Liver (tissue), 9 donors: ENCODE measurements around the gene PITX2. TPM values are rescaled to one million over a fixed set of nuclear protein-coding genes. Genes with fewer than 3 reads are reported as not detected.

Experiments
- DNase-seq: peaks from one replicate; pipeline ENCODE4 v3.0.0-alpha.2; 2017; ENCODE audit warnings: low spot score
- H3K27ac ChIP-seq, 2 donors: one replicate each; pipeline ENCODE4 v1.7.0; 2013; ENCODE audit warnings: inconsistent platforms in 2 of 2, low read length in 2 of 2, control low read depth in 1 of 2, low read depth in 1 of 2, mild to moderate bottlenecking in 1 of 2
- H3K27me3 ChIP-seq, 4 donors: one replicate each; pipeline versions ENCODE4 v1.6.1 to v1.7.0; 2013; ENCODE audit warnings: low read length in 3 of 4, inconsistent platforms in 1 of 4, mild to moderate bottlenecking in 1 of 4, moderate library complexity in 1 of 4; ENCODE audit not compliant: control insufficient read depth in 4 of 4, insufficient read depth in 4 of 4
- H3K36me3 ChIP-seq, 4 donors: one replicate each; pipeline versions ENCODE4 v1.6.1 to v1.7.0; 2013; ENCODE audit warnings: low read length in 3 of 4, mild to moderate bottlenecking in 3 of 4, low read depth in 1 of 4, moderate library complexity in 1 of 4; ENCODE audit not compliant: control insufficient read depth in 4 of 4, insufficient read depth in 3 of 4
- H3K4me1 ChIP-seq, 4 donors: one replicate each; pipeline versions ENCODE4 v1.6.1 to v1.7.0; 2013; ENCODE audit warnings: low read length in 3 of 4, mild to moderate bottlenecking in 3 of 4, moderate library complexity in 1 of 4; ENCODE audit not compliant: control insufficient read depth in 4 of 4, insufficient read depth in 4 of 4
- H3K4me3 ChIP-seq, 3 donors: one replicate each; pipeline versions ENCODE4 v1.6.1 to v1.7.0; 2013; ENCODE audit warnings: low read length in 3 of 3, control low read depth in 1 of 3, low read depth in 1 of 3, mild to moderate bottlenecking in 1 of 3
- H3K9ac ChIP-seq, 2 donors: one replicate each; pipeline ENCODE4 v1.7.0; 2013; ENCODE audit warnings: low read length in 2 of 2, mild to moderate bottlenecking in 2 of 2, moderate library complexity in 2 of 2, control low read depth in 1 of 2, low read depth in 1 of 2
- H3K9me3 ChIP-seq, 4 donors: one replicate each; pipeline versions ENCODE4 v1.6.1 to v1.7.0; 2013; ENCODE audit warnings: low read length in 3 of 4; ENCODE audit not compliant: control insufficient read depth in 4 of 4
- EGR1 ChIP-seq, 2 donors: IDR thresholded peaks; 2 replicates each; pipeline ENCODE4 v1.6.1; 2016 to 2018; ENCODE audit warnings: antibody characterized with exemption in 2 of 2, low read depth in 2 of 2
- FOXA1 ChIP-seq: IDR thresholded peaks from 2 replicates; pipeline ENCODE4 v1.6.1; 2016; ENCODE audit warnings: antibody characterized with exemption
- FOXA2 ChIP-seq: IDR thresholded peaks from 2 replicates; pipeline ENCODE4 v1.6.1; 2016; ENCODE audit warnings: antibody characterized with exemption
- GABPA ChIP-seq, 2 donors: IDR thresholded peaks in 1 of 2; conservative IDR thresholded peaks in 1 of 2; 2 replicates each; pipeline ENCODE4 v1.6.1; 2016; ENCODE audit warnings: antibody characterized with exemption in 2 of 2, mild to moderate bottlenecking in 1 of 2, moderate library complexity in 1 of 2
- HNF4A ChIP-seq, 2 donors: conservative IDR thresholded peaks; 2 replicates each; pipeline ENCODE4 v1.6.1; 2016; ENCODE audit warnings: antibody characterized with exemption in 2 of 2, mild to moderate bottlenecking in 2 of 2
- HNF4G ChIP-seq: IDR thresholded peaks from 2 replicates; pipeline ENCODE4 v1.6.1; 2016; ENCODE audit warnings: antibody characterized with exemption
- JUND ChIP-seq, 2 donors: IDR thresholded peaks; 2 replicates each; pipeline ENCODE4 v1.6.1; 2016; ENCODE audit warnings: antibody characterized with exemption in 2 of 2
- NR2F2 ChIP-seq: IDR thresholded peaks from 2 replicates; pipeline ENCODE4 v1.6.1; 2016; ENCODE audit warnings: antibody characterized with exemption
- RXRA ChIP-seq, 2 donors: IDR thresholded peaks; 2 replicates each; pipeline ENCODE4 v1.6.1; 2017 to 2018; ENCODE audit warnings: antibody characterized with exemption in 2 of 2, mild to moderate bottlenecking in 1 of 2
- SP1 ChIP-seq: IDR thresholded peaks from 2 replicates; pipeline ENCODE4 v1.6.1; 2018; ENCODE audit warnings: antibody characterized with exemption, mild to moderate bottlenecking
- TAF1 ChIP-seq: conservative IDR thresholded peaks from 2 replicates; pipeline ENCODE4 v1.6.1; 2016; ENCODE audit warnings: antibody characterized with exemption, mild to moderate bottlenecking
- YY1 ChIP-seq: IDR thresholded peaks from 2 replicates; pipeline ENCODE4 v1.6.1; 2016; ENCODE audit warnings: antibody characterized with exemption, mild to moderate bottlenecking
- ZBTB33 ChIP-seq: IDR thresholded peaks from 2 replicates; pipeline ENCODE4 v1.6.1; 2016; ENCODE audit warnings: antibody characterized with exemption
- WGBS: extraction: QIAGEN DNeasy Blood & Tissue Kit; methylation state at CpG from one replicate; pipeline ENCODE4 v1.1.7; 2013; 5-methylcytosine and 5-hydroxymethylcytosine counted together
- polyA plus RNA-seq, 2 donors: library from polyadenylated mRNA; stranded (reverse) in 1 of 2; unstranded in 1 of 2; fragments of 200-250 nt in 1 of 2; fragments of >200 nt in 1 of 2; fragmentation: Nextera tagmentation in 1 of 2; extraction: Ambion mirVana in 1 of 2; gene quantifications; one replicate each; pipeline versions ENCODE4 v1.2.1 to v1.2.3, GENCODE V29; 2013 to 2015
- total RNA-seq, 2 donors: library from RNA; depleted of rRNA; stranded (reverse); fragments of >200 nt; gene quantifications; one replicate each; pipeline ENCODE4 v1.2.3, GENCODE V29; 2014
- TF ChIP-seq, protein P1 (sequence below): fragments of 150-350 bp; IDR thresholded peaks from 2 replicates; pipeline ENCODE4 v1.5.1; 2017; ENCODE audit warnings: improper control_type of control experiment, low read depth, low read length; ENCODE audit not compliant: missing input control
- TF ChIP-seq, protein P2 (sequence below): IDR thresholded peaks from 2 replicates; pipeline ENCODE4 v1.6.1; 2016; ENCODE audit warnings: antibody characterized with exemption, mild to moderate bottlenecking
- donor health status: healthy.
- donor health status: healthy.
- donor health status: healthy.
- donor health status: healthy.
- donor health status: healthy.

PITX2 gene
- total and polyA plus RNA-seq, 4 donors, result 0.06 TPM; not detected in 3

GRCh38 chr4:110653321-110654253 is 30.7 kb upstream of the PITX2 start (continued):
- TF ChIP-seq YY1, result no peak
- no peak for TF ChIP-seq EGR1 (IDR thresholded peaks at IDR 0.05; ENCODE audit: low read depth in 2 of 2)
- no peak for TF ChIP-seq NR2F2
- no peak for TF ChIP-seq TAF1
- no peak for TF ChIP-seq FOXA1

DNA sequence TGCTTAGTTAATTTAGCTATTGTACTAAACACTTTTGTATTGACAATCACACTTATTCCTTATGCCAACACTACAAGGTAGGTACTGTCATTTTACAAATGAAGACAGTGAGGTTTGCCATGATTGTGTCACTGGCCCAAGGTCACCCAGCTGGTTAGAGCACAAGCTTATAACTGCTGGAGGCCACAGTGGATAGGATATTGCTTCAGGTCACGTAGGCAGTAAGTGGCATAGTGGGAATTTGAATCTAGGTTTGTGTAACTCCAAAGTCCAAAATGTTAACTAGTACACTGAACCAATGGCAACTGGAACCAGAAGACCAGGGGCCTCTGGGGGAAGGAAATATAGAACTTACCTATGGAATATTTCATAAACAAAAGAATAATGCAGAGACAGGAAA is 21.1 kb upstream of the PITX2 start:
- Histone ChIP-seq H3K9ac (no peak overlapping the region), H3K4me1 (peaks cover 0 to 3% (median 1%) of the 10 kb centered on the region in 4 donors)
- WGBS, result 32% methylated on average over 1 of the region's 1 CpG

GRCh38 chr4:110643096-110643495 is 20.2 kb upstream of the PITX2 start:
- 90% methylated on average over 1 of the region's 1 CpG for WGBS
- Histone ChIP-seq H3K9me3 (peaks cover 0 to 11% (median 2%) of the 10 kb centered on the region in 4 donors), H3K27me3 (peaks cover 2 to 35% (median 18%) of the 10 kb centered on the region in 4 donors), H3K4me3 (no peak overlapping the region), H3K36me3 (no peaks in the 10 kb centered on the region), H3K4me1 (peaks cover 0 to 3% (median 1%) of the 10 kb centered on the region in 4 donors), H3K9ac (no peak overlapping the region), H3K27ac (no peak overlapping the region)
- no peak for TF ChIP-seq SP1
- no peak for TF ChIP-seq NR2F2
- TF ChIP-seq YY1, result no peak
- TF ChIP-seq, protein P1, sequence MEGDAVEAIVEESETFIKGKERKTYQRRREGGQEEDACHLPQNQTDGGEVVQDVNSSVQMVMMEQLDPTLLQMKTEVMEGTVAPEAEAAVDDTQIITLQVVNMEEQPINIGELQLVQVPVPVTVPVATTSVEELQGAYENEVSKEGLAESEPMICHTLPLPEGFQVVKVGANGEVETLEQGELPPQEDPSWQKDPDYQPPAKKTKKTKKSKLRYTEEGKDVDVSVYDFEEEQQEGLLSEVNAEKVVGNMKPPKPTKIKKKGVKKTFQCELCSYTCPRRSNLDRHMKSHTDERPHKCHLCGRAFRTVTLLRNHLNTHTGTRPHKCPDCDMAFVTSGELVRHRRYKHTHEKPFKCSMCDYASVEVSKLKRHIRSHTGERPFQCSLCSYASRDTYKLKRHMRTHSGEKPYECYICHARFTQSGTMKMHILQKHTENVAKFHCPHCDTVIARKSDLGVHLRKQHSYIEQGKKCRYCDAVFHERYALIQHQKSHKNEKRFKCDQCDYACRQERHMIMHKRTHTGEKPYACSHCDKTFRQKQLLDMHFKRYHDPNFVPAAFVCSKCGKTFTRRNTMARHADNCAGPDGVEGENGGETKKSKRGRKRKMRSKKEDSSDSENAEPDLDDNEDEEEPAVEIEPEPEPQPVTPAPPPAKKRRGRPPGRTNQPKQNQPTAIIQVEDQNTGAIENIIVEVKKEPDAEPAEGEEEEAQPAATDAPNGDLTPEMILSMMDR, result no peak
- no peak for TF ChIP-seq JUND (IDR thresholded peaks at IDR 0.05)
- no peak for TF ChIP-seq RXRA (IDR thresholded peaks at IDR 0.05)
- no peak for TF ChIP-seq EGR1 (IDR thresholded peaks at IDR 0.05; ENCODE audit: low read depth in 2 of 2)
- no peak for TF ChIP-seq GABPA (IDR thresholded peaks at IDR 0.05 in 1 of 2, conservative IDR thresholded peaks at IDR 0.05 in 1 of 2)
- TF ChIP-seq HNF4G, result no peak
- TF ChIP-seq TAF1, result no peak
- no peak for TF ChIP-seq FOXA1
- no peak for TF ChIP-seq HNF4A (conservative IDR thresholded peaks at IDR 0.05)
- DNase-seq, result no peak

More for the DNA sequence above, 21.1 kb upstream of the PITX2 start:
- no peak for DNase-seq
- H3K9me3 ChIP-seq, result peaks cover 0 to 7% (median 2%) of the 10 kb centered on the region in 4 donors
- H3K27ac ChIP-seq, result no peak overlapping the region
- no peaks in the 10 kb centered on the region for H3K36me3 ChIP-seq
- TF ChIP-seq FOXA2, result no peak
- no peak for TF ChIP-seq JUND (IDR thresholded peaks at IDR 0.05)
- TF ChIP-seq, protein P2, sequence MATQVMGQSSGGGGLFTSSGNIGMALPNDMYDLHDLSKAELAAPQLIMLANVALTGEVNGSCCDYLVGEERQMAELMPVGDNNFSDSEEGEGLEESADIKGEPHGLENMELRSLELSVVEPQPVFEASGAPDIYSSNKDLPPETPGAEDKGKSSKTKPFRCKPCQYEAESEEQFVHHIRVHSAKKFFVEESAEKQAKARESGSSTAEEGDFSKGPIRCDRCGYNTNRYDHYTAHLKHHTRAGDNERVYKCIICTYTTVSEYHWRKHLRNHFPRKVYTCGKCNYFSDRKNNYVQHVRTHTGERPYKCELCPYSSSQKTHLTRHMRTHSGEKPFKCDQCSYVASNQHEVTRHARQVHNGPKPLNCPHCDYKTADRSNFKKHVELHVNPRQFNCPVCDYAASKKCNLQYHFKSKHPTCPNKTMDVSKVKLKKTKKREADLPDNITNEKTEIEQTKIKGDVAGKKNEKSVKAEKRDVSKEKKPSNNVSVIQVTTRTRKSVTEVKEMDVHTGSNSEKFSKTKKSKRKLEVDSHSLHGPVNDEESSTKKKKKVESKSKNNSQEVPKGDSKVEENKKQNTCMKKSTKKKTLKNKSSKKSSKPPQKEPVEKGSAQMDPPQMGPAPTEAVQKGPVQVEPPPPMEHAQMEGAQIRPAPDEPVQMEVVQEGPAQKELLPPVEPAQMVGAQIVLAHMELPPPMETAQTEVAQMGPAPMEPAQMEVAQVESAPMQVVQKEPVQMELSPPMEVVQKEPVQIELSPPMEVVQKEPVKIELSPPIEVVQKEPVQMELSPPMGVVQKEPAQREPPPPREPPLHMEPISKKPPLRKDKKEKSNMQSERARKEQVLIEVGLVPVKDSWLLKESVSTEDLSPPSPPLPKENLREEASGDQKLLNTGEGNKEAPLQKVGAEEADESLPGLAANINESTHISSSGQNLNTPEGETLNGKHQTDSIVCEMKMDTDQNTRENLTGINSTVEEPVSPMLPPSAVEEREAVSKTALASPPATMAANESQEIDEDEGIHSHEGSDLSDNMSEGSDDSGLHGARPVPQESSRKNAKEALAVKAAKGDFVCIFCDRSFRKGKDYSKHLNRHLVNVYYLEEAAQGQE, result no peak
- no peak for TF ChIP-seq TAF1
- no peak for TF ChIP-seq ZBTB33
- peak; percentile 51 to 57 for TF ChIP-seq HNF4A (conservative IDR thresholded peaks at IDR 0.05)
- peaks cover 2 to 29% (median 15%) of the 10 kb centered on the region in 4 donors for H3K27me3 ChIP-seq
- no peak overlapping the region for H3K4me3 ChIP-seq
